Activated CD4-positive, CD25-positive, alpha-beta regulatory T cell treated with anti-CD3 and anti-CD28 coated beads, Interleukin-2, amount 50 U/mL, for 16 hours (primary cell): ENCODE data around the gene ARHGAP40.

Experiments
- DNase-seq: peaks from one replicate; pipeline ENCODE4 v3.0.0-alpha.2; 2020; ENCODE audit warnings: low read depth, low spot score

Gene ARHGAP40

DNA sequence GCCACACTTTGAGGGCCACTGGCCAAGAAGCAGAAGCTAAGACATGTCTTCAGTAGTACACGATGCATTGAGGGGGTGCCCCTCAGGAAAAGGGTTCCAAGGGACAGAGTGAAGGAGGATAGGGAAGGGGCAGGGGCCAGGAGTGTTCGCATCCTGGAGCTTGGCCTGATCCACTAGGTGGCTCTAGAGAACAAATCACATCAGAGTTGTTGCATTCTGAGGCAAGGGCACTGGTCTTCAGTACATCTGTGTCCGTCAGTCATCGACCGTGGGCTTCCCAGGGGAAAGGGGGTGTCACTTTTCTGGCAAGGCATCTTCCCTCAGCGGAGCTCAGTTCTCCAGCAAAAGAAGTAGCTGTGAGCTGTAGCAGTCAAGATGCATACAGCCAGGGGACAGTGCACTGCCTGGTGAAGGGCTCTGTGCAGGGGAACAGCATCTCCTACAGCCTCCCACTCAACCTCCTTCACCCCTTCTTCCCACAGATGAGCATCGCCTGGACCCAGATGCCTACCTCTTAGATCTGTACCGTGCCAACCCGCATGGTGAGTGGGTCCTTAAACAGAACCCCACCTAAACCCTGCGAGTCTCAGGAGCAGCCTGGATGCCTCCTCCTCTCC is 47.8 kb downstream of the ARHGAP40 start:
- DNase-seq, result no peak

DNA sequence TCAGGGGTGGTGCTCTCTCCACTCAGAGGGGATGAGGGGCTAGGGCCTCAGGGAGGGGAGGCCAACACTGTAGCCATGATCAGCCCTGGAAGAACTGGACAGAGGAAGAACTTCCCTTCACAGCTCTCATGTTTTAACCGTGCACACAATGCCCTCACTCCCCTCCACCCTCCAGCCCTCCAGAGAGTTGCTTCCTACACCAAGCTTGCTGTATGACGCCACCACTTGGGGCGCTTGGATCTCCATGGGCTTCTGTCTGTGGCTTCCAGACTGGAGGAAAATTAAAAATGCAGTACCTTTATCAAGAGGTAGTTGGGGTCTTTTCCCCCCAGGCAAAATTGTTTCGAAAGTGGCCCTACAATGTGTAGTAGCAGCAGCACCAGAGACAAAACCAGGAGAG is 48.4 kb downstream of the ARHGAP40 start:
- no peak for DNase-seq

- no peak for DNase-seq
Observed at GRCh38 chr20:38651154-38651553, 49.5 kb downstream of the ARHGAP40 start.

DNA sequence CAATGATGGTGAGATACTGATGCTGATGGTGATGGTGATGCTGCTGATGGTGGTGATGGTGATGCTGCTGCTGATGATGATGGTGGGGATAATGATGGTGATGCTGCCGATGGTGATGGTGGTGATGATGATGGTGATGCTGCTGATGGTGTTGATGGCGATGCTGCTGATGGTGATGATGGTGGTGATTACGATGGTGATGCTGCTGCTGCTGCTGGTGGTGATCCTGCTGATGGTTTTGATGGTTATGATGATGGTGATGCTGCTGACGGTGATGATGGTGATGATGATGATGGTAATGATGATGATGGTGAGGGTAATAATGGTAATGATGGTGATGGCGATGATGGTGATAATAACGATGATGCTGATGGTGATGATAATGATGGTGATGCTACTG is 50.0 kb downstream of the ARHGAP40 start:
- no peak for DNase-seq

DNA sequence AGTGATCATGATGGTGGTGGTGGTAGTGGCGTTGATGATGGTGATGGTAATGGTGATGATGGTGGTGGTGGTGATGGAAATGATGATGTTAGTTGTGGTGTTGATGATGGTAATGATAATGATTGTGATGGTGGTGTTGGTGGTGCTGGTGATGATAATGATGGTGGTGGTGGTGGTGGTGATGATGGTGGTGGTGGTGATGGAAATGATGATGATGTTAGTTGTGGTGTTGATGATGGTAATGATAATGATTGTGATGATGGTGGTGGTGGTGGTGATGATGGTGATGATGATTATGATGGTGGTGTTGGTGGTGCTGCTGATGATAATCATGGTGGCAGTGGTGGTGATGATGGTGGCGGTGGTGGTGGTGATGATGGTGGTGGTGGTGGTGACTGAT is 51.4 kb downstream of the ARHGAP40 start:
- no peak for DNase-seq

DNA sequence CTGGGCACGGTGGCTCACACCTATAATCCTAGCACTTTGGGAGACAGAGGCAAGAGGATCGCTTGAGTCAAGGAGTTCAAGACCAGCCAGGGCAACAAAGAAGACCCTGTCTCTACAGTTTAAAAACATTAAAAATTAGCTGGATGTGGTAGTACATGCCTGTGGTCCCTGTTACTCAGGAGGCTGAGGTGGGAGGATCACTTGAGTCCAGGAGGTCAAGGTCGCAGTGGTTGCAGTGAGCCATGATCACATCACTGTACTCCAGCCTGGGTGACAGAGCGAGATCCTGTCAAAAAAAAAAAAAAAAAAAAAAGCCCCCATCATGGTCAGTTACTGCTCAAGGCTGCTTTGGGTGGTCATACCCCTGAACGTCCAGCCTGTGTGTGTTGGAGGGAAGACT is 55.8 kb downstream of the ARHGAP40 start:
- no peak for DNase-seq

- no peak for DNase-seq
Observed at GRCh38 chr20:38658879-38659596, 57.4 kb downstream of the ARHGAP40 start.

- no peak for DNase-seq
Observed at GRCh38 chr20:38659597-38659880, 57.9 kb downstream of the ARHGAP40 start.

DNA sequence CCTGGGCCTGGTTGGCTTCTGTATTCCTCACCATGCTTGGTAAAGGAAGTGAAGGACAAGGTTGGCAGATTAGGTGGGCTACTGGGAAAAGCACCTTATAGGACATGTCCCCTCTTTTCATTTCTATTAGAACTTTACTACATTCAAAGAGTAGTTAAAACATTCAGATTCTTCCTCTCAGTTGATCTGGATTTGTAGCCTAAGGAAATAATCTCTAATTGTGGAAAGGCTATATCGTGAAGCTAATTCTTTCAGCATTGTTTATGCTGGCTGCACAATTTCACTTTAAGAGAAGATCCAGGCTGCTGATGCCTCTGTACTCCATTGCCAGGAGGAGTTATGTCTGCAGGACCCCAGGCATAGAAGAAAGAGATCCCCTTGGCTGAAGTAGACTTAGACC is 58.8 kb downstream of the ARHGAP40 start:
- DNase-seq, result no peak

- DNase-seq, result no peak
Observed at GRCh38 chr20:38663660-38664059, 62.1 kb downstream of the ARHGAP40 start.

- no peak for DNase-seq
Observed at GRCh38 chr20:38664284-38664683, 62.7 kb downstream of the ARHGAP40 start.

DNA sequence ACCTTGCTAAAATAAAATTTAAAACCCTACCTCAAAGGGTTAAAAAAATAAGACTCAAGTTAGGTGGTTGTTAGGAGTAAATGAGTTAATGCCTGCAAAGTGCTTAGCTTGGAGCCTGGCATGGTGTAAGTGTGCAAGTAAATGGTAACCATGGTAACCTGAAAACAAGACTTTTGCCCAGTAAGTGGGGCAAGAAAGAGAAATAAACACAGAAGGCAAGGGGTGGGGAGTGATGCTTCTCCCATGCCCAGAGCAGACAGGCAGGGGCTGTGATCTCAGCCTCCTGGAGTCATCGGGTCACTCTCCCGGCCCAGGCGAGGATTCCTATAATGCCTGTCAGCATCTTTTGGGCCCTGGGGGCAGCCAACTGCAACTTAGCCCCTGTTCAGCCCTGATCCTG is 63.5 kb downstream of the ARHGAP40 start:
- no peak for DNase-seq

DNA sequence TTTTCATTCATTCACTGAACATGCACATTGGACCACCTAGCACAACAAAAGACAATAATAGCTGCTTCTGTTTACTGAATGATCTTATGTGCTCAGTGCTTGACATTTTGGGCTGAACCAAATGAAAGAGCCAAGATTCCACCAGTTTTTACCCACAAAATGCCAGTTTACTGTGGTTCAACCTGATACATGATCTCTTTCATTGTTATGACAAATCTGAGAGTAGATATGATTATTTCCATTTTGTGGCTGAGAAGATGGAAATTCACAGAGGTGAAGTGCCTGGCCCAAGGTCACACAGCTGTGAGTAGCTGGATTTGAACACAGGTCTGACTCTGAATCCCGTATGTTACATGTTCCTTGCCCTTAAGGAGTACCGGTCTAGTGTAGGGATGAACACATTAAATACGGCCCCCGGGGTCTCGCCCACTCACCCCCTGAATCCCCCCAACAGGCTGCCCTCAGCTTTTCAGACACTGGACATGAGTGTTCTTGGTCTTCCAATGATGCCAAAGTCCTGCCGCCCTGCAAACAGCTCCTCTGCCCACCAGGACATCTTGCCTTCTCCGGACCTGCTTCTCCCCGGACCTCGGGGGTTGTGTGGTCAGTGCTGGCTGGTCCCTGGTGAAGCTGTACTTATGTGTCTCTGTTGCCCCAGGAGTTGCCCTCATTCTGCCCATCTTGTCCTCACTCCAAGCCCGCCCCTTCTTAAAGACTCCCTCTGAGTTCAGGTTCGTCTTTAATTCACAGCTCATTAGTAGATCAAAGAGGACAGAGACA is 64.1 kb downstream of the ARHGAP40 start:
- DNase-seq, result no peak

DNA sequence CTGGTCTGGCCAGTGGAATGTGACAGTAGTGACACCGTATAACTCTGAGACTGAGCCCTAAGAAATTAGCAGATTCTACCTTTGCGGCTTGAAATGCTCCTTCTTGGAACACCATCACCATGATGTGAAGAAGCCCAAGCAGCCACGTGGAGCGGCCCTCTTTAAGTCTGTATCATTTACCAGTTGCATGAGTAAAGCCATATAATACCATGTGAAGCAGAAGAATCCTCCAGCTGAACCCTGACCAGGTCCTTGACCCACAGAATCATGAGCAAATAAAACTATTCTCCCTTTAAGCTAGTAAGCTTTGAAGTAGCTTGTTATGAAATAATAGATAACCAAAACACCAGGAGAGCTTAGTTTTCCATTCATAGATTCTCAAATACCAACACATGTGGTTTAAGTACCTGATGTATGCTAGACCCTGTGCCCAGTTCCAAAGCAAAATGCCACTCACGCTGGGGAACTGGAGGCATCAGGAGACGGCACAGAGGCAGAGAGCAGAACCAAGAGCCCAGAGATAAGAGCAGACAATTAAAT is 65.9 kb downstream of the ARHGAP40 start:
- no peak for DNase-seq

DNA sequence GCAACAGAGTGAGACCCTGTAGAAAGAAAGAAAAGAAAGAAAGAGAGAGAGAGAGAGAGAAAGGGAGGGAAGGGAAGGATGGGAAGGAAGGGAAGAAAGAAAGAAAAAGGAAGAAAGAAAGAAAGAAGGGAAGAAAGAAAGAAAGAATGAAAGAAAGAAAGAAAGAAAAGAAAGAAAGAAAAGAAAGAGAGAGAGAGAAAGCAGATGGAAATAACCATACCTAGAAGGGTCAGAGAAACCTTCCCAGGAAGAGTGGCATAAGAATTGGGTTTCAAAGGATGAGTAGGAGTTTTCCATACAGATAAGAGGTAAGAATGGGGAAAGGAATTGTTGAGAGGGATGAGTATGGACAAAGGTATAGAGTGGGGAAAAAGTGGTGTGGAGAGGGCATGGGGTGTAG is 68.1 kb downstream of the ARHGAP40 start:
- DNase-seq, result no peak

DNA sequence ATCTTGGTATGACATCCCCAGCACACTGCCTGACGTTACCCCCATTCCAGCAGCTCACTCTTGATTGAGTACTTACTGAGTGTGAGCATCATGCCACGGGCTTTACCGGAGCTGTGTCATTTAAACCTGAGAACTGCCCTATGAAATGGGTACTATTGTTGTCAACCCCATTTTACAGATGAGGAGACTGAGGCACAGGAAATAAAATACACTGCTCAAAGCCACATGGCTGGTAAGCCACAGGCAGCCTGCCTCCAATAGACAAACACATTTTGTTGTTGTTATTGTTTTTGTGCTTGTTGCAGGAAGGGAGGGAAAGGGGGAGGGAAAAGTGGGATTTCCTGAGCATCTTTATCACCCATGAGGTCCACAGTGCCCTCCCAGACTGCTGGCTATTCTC is 69.2 kb downstream of the ARHGAP40 start:
- no peak for DNase-seq

DNA sequence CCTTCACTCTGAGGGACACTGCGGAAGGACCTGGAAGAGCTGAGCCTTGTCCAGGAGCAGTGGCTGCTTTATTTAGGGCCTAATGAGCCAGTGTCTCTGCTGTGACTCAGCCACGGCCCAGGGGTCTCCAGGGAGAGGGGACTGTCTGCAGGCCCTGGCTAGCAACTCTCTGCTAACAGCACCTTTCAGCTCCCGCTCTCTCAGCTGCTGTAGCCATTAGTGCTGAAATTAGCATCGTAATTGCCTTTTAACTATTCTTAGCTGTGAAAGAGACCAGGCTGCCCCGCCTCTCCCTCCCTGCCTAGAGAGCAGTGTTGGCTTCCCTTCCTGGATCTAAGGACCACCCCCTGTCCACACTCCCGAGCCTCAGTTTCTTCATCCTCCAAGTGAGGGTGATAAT is 69.6 kb downstream of the ARHGAP40 start:
- no peak for DNase-seq

- DNase-seq, result no peak
Observed at GRCh38 chr20:38671701-38672292, 70.2 kb downstream of the ARHGAP40 start.

DNA sequence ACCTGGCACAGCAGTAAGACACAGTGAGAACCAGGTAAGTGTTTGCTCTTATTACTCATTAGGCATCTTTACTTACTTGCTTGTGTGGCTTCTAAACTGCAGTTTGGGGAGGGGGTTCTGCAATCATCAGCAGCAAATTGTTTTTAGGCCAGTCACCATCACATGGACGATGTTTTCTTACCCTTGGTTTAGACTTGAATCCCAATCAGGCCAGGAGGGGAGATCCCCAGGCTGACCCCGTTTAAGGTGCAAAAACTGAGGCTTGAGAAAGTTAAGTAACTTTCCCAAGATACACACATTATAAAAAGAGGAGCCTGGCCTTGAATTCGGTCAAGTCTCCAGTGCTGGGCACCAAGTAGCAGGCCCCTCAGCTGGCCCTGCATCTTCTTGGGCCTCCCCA is 70.9 kb downstream of the ARHGAP40 start:
- no peak for DNase-seq

DNA sequence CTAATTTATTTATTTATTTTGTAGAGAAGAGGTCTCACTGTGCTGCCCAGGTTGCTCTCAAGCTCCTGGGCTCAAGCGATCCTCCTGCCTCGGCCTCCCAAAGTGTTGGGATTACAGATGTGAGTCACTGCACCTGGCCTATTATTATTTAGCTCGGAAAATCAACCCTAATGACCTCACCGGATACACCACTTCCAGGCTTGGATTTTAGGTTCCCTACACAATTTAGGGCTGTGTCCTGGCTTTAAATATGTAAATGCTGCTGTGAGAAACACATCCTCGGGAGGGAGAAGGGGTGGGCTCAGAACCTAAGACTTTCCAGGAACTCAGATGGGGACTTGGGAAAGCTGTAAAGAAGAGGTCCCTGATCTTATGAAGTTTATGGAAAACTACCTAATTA is 71.7 kb downstream of the ARHGAP40 start:
- DNase-seq, result no peak

DNA sequence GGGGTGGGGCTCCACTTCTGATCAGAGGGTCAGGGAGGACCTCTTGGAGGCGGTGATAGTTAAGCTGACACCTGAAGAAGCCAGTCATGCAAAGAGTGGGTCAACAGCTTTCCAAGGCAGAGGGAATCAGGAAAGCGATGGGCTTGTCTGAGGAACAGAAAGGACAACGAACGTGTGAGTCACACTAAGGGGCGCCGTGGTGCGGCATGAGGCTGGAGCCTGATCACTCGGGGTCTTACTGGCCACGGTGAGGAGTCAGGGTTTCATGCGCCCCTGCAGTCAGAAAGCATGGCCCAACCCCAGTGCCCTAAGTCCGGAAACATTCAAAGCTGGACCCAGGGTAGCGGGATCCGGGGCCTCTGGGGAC is 72.1 kb downstream of the ARHGAP40 start:
- no peak for DNase-seq

GRCh38 chr20:38674092-38674764 is 72.6 kb downstream of the ARHGAP40 start:
- DNase-seq, result no peak
